NCI-H2081 treated with DMSO at 0.1 percent for 48 hours (cell line): ENCODE measurements around the gene AMOTL2.

Source experiments
- DNase-seq: peaks from one replicate; lab custom pipeline; 2025; lab: John Stamatoyannopoulos, UW

Gene AMOTL2

DNA sequence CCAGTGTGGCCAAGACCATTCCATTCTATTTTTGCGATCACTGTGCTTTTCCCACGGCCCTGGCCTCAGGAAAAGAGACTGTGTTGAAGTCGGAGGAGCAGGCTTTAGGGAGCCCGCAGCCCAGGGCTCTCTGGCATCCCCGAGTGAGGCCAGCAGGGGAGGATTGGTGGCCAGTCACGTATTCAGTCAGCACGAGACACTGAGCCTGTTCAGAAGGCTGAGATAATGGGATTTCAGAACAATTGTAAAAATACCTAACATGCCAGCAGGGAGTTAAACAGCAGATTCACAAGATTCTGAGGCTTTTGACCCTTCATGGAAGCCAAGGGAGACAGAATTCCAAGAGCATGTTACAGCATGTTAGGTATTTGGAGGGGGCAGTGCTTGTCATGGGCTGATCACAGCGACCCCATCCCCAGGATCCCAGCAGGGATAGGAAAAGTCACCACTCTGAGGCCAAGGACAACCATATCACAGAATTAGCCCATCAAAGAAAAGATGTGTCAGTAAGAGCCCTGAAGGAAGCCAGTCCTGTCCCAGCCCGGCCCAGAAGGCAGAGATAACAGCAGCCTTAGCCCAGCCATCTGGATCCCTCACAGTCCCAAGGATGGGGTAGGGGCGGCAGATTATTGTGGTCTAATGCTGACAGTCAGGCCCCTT, 40.6 kb downstream of the AMOTL2 start:
- DNase-seq: no peak

DNA sequence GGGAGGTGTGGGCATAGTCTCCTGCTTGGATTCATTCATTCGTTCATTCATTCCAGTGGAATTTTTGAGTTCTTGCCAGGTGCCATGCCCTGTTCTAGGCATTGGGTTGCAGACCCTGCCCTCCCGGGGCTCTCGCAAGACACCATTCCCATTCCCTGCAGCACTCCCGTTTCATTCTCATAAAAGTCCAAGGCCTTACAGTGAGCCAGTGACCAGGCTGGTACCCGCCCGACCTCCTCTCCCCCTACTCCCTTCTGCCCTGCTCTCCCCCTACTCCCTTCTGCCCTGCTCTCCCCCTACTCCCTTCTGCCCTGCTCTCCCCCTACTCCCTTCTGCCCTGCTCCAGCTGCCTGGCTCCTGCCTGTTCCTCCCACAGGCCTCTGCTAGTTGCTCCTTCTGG, 41.9 kb downstream of the AMOTL2 start:
- DNase-seq: no peak

DNA sequence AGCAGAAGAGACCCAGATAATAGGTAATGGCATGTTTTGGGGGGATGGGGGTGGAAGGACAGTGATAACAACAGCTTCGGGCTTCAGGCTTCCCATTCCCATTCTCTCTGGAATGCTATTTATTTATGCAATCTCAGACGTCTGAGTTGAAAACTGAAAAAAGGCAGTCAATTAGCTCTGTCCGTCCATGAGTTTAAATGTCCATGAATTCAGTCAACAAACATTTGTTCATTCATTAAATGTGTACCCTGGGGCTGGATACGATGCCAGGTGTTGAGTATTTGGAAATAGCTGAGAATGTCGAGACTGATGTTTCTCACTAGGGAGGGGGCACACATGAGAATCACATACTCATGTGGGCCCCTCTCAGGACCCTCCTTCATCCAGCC, 42.4 kb downstream of the AMOTL2 start:
- DNase-seq: no peak

DNA sequence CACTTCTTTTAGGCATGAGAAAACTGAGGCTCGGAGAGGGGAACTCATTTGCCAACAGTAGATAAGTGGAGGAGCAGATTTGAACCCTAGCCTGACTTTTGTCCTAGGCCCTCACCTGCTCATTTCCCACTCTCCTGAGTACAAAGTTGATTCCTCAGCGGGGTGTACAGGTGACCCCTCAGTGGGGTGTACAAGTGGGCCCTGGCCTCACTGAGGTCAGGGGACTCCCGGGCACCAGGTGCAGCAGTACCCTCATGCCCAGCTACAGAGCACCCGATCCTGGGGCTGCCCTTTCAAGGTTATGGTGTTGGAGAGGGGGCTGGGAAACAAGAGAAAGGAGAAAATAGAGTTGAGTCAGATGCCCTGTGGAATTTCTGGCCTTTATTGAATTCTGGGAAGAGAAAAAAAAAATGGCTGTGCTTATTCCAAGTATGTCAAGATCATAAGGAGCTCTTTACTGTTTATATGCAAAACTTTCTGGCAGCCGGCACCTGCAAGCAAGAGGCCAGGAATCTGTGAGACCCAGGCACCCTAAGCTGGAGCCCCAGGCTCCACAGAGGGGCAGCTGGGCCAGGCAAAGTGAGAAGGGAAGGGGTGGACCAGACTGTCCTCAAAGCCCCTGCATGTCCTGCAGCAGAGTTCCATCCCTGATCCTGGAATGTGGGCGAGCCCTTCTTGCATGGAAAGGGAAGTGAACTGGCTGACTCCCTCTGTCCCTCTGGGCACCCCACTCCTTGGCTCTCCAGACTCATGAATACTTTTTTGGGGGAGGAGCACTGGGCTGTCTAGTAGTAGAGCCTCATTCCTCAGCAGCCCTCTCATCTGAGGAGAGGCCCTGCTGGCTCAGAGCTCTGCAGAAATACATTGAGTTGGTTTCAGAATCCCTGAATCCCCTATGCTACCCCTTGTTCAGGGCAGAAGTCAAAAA, 43.1 kb downstream of the AMOTL2 start:
- DNase-seq: no peak

DNA sequence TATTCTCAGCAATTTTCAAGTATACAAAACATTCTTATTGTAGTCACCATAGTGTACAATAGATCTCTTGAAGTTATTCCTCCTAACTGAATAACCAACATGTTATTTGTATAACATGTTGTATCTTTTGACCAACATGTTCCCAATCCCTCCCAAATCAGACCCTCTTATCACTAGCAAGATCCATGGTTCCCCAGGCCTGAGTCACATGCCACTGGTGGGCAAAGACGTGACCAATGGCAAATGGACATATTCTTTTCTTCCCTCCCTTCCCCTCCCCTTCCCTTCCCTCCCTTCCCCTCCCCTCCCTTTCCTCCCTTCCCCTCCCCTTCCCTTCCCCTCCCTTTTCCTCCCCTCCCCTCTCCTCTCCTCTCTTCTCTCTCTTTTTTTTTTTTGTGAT, 45.4 kb downstream of the AMOTL2 start:
- no peak for DNase-seq

DNA sequence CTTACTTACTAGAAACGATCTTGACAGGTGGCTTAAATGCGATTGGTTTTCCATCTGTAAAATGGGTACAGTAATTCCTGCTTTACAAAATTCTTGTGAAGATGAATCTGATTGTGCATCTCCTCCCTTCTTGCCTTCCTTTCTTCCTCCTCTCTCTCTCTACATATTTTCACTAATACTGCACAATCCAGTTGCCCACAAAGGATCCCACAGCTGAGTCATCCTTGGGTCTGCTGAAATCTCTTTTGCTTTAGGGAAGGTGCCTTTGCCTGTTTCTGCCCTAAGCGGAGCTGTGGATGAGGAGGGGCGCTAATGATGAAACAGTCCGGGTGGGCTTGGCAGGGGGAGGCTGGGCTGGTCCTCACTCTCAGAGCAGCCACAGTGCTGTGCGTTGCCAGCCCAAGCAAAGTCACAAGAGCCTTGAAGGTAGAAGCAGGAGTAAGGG, 46.1 kb downstream of the AMOTL2 start:
- DNase-seq: no peak

DNA sequence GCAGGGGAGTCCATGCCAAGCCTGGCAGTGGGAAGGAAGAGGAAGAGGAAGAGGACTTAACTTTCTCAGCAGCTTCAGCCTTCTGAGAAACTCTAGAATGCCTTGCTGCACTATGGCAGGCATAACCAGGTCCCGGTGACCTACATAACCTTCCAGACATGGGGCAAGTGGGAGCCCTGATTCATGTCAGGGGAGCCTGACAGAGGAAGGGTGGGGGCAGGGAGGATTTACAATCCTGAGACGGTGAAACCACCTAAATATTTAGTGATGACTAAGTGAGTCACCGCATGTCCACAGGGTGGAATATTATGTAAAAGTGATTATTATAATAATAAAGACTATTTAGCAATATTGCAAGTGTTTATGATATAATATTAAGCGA, 46.7 kb downstream of the AMOTL2 start:
- DNase-seq: no peak

DNA sequence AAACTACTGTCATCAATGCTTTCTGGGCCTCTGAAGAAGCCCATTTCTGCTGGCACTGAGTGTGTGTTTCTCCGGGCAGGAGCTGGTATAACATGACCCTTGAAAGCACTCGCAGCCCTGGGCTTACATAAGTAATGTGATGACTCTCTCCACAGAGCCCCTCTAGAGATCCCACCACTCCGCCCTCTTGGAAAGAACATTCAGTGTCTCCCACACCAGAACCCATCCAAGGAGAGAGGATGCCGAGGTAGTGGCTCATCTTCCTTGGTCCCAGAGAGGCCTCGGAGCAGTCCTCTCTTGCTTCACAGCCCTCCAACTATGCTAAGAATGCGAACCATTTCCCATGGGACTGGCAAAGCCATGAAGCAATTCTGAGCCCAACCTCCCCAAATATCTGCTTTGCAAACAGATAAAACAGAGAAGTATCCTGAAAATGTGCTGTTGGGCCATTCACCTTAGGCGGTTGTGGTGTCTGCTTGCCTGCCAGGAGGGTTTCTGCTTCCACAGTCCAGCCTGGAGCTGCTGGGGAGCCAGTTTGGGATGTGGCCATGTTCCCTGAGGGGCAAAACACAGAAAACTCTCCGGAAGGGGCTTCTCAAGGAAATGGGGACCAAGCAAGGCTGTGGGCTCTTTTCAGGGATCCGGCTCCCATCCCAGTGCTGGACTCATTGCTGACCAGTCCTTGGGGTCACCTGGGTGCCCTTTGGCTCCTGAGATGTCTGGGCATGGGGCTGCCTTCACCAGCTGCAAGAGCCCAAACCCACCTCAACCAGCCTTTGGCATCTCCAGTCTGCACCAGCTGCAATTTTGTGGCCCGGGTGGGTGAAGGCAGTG, 47.3 kb downstream of the AMOTL2 start:
- DNase-seq: no peak

DNA sequence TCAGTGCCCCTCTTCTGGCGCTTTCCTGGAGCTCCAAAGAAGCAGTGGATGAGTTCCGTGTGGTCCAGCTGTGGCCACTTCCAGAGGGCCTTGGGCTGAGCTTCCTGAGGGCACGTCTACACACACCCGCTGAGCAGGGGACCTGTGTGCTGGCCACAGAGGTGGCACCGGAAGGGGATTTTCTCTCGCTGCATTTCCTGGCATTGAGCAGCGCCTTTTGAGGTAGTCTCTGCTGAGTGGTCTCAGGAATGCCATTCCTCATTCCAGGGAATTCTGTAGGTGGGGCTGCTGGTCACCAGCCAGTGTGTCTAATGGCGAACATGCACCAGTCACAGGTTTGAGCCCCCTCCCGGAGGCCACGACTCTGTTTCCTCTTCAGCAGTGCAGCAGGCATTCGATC, 48.1 kb downstream of the AMOTL2 start:
- DNase-seq: no peak

DNA sequence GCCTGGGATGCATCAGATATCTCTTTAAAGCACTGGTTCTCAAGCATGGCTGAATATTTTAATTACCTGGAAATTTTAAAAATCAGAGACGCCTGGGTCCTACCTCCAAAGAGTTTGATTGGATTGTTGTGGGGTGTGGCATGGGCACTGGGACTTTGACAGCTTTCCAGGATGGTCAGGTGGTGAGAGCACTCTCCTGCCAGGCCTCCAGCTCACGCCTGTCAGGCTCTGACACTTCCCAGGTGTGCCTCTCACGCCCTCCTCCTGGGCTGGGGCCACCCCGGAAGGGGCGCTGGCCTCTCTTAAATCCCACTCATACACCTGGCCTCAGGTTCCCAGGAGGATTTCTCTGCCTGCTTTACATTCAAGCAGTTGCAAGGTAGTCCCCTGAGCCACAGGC, 48.5 kb downstream of the AMOTL2 start:
- DNase-seq: no peak

DNA sequence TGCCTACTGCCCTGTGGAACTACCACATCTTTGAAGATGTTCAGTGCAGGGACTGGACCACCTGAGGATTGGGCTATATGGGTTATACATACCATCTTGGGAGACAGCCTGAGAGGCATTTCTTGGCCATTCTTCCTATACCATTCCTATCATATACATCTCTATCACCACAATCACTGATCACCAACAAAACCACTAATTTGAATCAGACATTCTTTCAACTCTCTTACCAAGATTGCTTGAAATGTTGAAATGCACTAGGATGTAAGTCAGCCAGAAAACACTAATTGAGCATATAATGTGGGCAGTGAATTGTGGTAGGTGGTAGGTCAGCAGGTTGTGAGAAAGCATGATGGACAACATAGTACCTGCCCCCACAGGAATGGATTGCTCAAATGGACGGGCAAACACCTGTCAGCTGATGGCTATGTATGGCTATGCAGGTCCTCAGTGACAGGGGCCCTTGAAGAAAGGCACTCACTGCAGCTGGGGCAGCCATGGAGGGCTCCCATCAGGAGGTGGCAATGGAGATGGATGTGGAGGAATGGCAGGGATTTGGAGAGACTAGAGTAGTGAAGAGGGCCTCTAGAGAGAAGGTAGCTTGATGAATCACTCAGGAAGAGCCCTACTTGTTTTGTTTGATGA, 49.1 kb downstream of the AMOTL2 start:
- DNase-seq: no peak

DNA sequence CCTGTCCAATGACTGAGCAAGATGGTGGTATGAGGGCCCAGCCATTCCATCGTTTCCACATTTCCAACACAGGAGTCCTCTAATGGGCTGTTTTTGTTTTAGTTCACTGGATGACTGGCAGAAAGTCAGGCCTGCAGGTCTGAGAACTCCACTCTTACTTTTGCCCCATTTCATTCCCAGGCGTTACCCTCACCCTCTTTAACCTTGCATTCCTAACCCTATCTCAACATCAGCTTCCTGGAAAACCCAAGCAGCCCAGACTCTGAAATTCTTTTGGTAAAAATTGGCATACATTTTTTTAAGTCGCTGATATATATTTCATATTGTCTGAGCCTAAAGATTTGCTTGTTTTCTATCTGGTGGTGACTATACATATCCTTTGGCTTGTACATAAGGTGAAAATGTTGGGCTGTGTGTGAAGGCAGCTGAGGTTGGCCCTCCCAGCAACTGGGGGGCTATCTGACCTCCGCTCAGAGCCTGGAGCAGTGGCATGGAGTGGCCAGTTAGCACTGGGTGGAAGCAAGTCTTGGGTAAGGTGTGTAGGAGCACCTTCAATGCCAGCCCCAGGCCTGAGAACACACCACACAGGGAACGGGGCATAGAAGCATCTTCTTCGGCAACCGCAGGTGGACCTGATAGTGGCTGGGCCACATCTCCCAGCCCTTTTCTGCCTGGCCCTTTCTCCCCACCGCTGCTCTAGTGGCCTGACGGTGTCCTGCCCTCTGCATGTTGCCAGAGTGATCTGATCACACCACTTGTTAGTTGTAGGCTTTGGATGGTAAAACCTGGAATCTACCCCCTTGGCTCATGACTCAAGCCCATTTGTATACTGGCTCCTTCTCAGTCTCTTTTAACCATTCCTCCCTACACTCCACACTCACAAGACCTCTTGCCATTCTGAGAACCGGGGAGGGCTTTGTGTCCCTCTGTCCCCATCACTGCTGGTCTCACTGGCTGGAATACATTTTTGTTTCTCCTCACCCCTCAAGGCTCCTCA, 50.0 kb downstream of the AMOTL2 start:
- no peak for DNase-seq

DNA sequence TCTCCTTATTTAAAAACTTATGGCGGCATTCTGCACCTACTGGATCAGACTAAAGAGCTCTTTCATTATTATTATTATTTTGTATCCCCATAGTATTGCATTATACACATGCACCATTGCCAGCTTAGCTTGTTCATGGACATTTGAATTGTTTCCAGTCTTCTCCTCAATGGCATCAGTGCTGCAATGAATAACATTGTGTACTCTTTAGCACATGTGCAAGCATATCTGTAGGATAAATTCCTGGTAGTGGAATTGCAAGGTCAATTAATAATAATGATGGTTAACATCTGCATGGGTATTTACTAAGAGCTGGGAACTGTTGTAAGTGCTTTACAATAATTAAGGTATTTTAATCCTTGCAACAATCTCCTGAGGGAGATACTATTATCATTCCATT, 52.0 kb downstream of the AMOTL2 start:
- DNase-seq: no peak

DNA sequence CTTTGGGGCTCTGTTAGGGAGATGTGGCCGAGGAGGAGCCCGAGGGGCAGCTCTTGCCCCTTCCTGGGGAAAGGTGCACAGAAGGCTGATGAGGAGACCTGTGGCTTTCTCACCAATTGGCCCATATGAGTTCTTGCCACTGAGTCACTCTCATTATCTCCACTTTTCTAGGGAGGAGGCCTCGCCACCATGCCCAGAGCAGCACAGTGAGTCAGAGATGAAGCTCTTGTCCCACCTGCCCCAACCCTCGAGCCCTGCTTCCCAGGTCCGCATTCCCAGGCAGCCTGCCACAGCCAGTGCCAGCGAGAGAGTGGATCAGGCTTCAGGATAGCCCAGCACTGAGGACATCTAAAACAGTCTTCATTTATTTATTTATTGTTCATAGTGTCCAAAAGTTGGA, 53.5 kb downstream of the AMOTL2 start:
- DNase-seq: no peak

DNA sequence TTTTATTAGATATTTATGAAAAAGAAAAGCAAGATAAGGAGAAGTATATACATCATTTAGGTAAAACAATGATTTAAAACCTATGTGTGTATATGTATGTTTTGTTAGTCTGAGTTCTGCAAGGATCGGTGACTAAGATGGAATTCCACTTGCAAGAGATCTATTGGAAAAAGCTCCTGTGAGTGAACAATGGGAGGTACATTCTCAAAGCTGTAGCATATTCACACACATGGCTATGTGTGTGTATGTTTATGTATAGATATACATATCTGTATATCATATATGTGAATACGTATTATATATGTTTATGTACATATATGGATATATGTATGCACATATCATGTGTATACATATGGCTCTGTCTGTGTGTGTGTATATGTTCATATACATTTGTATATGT, 54.3 kb downstream of the AMOTL2 start:
- DNase-seq: no peak

DNA sequence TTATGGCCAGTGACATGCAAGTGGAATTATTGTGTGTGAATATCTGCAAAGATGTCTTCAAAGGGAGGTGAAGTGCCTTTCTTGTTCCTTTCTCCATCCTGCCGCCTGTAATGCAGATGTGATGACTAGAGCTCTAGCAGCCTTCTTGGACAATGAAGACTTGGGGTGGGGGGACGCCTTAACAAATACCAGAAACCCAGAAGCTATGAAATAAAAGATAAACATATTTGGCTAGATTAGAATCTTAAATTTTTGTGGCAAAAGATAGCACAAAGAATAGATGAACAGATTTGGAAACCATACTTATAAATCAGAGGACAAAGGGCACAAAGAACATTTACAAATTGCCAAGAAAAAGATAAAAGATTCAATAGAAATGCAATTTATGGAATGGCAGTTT, 56.1 kb downstream of the AMOTL2 start:
- no peak for DNase-seq

DNA sequence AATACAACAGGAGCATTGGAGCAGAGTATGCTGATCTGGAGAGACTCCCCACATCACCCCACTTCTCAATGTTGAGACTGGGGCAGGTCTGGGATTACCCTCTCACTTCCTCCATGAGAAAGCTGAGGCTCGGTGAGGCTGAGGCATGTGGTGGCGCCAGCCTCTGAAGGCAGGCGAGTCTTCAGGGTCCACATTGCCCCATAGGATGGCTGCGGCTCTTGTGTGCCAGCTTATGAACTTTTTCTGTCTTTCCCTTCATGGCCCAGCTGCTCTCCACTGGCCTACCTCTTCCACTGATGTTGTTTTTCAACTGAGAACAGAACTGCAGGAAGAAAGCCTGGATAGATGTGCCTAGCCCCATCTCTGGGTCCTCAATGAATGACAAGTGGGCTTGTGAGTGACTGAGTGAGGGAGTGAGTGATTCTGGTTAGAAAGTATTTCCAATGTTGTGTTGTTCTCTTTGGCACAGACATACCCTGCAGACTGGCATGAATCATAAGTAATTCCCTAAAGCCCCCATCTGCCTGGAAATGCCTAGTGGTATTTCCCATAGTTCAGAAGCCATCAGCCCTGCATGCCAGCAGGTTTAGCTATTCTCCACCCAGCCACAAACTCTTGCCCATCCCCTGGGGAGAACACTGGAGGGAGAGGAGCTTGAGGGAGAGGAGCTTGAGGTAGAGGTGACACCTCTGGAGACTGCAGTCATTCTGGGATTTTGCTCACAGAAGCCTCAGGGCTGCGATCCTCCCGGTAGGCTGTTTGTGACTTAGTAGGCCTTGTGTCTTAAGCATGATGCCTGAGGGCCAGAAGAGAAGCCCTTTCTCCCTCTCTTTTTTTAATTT, 56.9 kb downstream of the AMOTL2 start:
- DNase-seq: no peak

DNA sequence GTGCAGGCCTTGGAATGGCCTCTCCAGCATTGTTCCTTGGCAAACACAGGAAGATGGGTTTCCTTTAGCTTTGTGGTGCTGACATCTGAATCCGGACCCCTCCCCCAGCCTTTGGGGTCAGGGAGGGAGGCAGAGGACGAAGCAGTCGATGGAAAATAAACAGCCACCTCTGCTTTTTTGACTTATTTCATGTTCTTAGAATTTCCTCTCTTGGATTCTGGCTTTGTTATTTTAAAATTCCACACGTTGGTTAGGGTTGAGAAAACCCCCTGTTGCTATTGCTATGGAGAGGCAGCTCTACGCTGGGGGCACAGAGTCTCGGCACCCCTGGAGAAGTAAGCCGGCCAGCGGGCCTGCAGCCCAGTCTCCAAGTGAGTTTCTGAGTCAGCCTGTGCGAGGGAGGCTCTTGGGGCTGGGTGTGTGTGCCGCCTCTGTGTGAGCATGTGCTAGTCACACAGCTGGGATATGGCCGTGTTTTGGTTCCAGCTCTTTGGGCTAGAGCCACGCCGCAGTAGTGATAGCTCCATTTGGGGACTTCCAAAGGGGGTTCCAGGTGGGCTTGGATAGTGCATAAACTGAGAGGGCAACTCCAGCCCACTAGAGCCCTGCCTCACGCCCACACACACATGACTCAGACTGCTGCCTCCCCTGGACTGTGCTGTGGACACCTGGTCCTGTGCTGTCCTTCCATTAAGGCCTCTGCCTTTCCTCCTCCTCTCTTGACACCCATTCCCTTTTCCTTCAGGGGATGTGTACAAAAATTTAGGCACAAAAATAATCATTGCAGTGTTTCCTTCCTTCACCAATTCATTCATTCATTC, 58.8 kb downstream of the AMOTL2 start:
- no peak for DNase-seq
